ENCODE measurements around the gene PODNL1. TPM values are rescaled to one million over a fixed set of nuclear protein-coding genes. Genes with fewer than 3 reads are reported as not detected.

PODNL1 gene
- polyA plus RNA-seq, 1 donor (not counting 4 experiments of a cell fraction or from before 2014, with no cell fraction given), result 1.0 TPM

GRCh38 chr19:13965926-13966683 is 27.9 kb upstream of the PODNL1 start:
- FAIRE-seq, result no peak
- peaks cover 7 to 14% of the 10 kb centered on the region in 2 experiments for H3K36me3 ChIP-seq (ENCODE audit: control insufficient read depth in 2 of 2, extremely low read depth in 1 of 2, insufficient read depth in 2 of 2, low read length in 2 of 2)
- dilution Hi-C loops (cut with MboI; ENCODE audit: extremely low pct_ligation_motif_present, low sequenced_read_pairs), result no loop called here
- H3K27me3 ChIP-seq (ENCODE audit: control insufficient read depth, extremely low read depth, insufficient read depth, low read length), result no peaks in the 10 kb centered on the region
- no peaks in the 10 kb centered on the region for H3K9me3 ChIP-seq (ENCODE audit: control insufficient read depth, low read depth, low read length)
- H3K9me1 ChIP-seq (ENCODE audit: control insufficient read depth, extremely low read depth, insufficient read depth, low read length), result no peaks in the 10 kb centered on the region
- H3K79me2 ChIP-seq (ENCODE audit: control insufficient read depth, insufficient read depth, low read length), result no peaks in the 10 kb centered on the region
- no peaks in the 10 kb centered on the region for H3K4me1 ChIP-seq (ENCODE audit: control insufficient read depth, extremely low read depth, insufficient read depth, low read length)
- no peaks in the 10 kb centered on the region for H4K20me1 ChIP-seq (ENCODE audit: control insufficient read depth, extremely low read depth, insufficient read depth, low read length)
- no peak overlapping the region for H3K4me2 ChIP-seq (ENCODE audit: control insufficient read depth, extremely low read depth, insufficient read depth, low read depth, low read length)
- TF ChIP-seq, protein P1, sequence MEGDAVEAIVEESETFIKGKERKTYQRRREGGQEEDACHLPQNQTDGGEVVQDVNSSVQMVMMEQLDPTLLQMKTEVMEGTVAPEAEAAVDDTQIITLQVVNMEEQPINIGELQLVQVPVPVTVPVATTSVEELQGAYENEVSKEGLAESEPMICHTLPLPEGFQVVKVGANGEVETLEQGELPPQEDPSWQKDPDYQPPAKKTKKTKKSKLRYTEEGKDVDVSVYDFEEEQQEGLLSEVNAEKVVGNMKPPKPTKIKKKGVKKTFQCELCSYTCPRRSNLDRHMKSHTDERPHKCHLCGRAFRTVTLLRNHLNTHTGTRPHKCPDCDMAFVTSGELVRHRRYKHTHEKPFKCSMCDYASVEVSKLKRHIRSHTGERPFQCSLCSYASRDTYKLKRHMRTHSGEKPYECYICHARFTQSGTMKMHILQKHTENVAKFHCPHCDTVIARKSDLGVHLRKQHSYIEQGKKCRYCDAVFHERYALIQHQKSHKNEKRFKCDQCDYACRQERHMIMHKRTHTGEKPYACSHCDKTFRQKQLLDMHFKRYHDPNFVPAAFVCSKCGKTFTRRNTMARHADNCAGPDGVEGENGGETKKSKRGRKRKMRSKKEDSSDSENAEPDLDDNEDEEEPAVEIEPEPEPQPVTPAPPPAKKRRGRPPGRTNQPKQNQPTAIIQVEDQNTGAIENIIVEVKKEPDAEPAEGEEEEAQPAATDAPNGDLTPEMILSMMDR (optimal IDR thresholded peaks at IDR 0.05 in 1 of 3, IDR thresholded peaks at IDR 0.05 in 1 of 3, conservative IDR thresholded peaks at IDR 0.05 in 1 of 3; ENCODE audit: extremely low read depth in 1 of 3, insufficient read depth in 2 of 3, low read length in 3 of 3), result no peak
- no peak for TF ChIP-seq EZH2 (IDR thresholded peaks at IDR 0.05; ENCODE audit: low read length)
- no peak for DNase-seq (ENCODE audit: low read depth, low spot score)
- H3K27ac ChIP-seq (ENCODE audit: control insufficient read depth, insufficient read depth, low read length), result no peak overlapping the region
- H3K4me3 ChIP-seq (ENCODE audit: control insufficient read depth in 2 of 3, extremely low read depth in 1 of 3, insufficient read depth in 2 of 3, low read depth in 1 of 3, low read length in 3 of 3), result no peak overlapping the region
- no peak overlapping the region for H2AFZ ChIP-seq (ENCODE audit: control insufficient read depth, low read length)
- H3K9ac ChIP-seq (ENCODE audit: control insufficient read depth, extremely low read depth, insufficient read depth, low read length), result no peak overlapping the region

DNA sequence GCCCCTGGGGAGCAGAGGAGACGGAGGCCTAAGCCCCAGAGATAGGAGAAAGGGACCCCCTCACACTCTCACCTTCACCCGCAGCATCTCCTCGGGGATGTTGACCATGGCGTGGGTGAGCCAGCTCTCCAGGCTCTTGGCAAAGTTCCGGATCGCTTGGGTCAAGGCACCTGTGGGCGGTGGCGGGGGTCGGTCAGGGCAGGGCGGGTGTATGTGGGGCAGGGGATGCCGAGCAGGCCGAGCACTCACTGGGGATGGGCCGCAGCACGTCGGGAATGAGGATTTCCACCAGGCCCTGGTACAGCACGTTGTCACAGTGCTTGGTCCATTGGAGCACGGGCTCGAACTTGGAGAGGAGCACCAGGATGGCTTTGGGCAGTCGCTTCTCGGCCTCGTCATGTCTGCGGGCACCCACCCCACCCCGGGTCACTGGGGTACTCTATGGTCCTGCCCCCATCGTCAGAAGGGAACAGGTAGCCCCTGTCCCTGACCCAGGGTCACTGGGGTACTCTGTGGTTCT is 27.2 kb upstream of the PODNL1 start:
- DNase-seq (ENCODE audit: low read depth, low spot score) (no peak), FAIRE-seq (no peak)
- no peak overlapping the region for H2AFZ ChIP-seq (ENCODE audit: control insufficient read depth, low read length)
- H3K9me3 ChIP-seq (ENCODE audit: control insufficient read depth, low read depth, low read length), result no peaks in the 10 kb centered on the region
- no peaks in the 10 kb centered on the region for H4K20me1 ChIP-seq (ENCODE audit: control insufficient read depth, extremely low read depth, insufficient read depth, low read length)
- peaks cover 10 to 18% of the 10 kb centered on the region in 2 experiments for H3K36me3 ChIP-seq (ENCODE audit: control insufficient read depth in 2 of 2, extremely low read depth in 1 of 2, insufficient read depth in 2 of 2, low read length in 2 of 2)
- TF ChIP-seq EZH2 (IDR thresholded peaks at IDR 0.05; ENCODE audit: low read length), result no peak
- TF ChIP-seq, protein P1 (optimal IDR thresholded peaks at IDR 0.05 in 1 of 3, IDR thresholded peaks at IDR 0.05 in 1 of 3, conservative IDR thresholded peaks at IDR 0.05 in 1 of 3; ENCODE audit: extremely low read depth in 1 of 3, insufficient read depth in 2 of 3, low read length in 3 of 3), result no peak
- H3K27ac ChIP-seq (ENCODE audit: control insufficient read depth, insufficient read depth, low read length), result no peak overlapping the region
- H3K27me3 ChIP-seq (ENCODE audit: control insufficient read depth, extremely low read depth, insufficient read depth, low read length), result no peaks in the 10 kb centered on the region
- no peaks in the 10 kb centered on the region for H3K79me2 ChIP-seq (ENCODE audit: control insufficient read depth, insufficient read depth, low read length)
- H3K9ac ChIP-seq (ENCODE audit: control insufficient read depth, extremely low read depth, insufficient read depth, low read length), result no peak overlapping the region
- dilution Hi-C loops (cut with MboI; ENCODE audit: extremely low pct_ligation_motif_present, low sequenced_read_pairs), result no loop called here
- no peaks in the 10 kb centered on the region for H3K4me1 ChIP-seq (ENCODE audit: control insufficient read depth, extremely low read depth, insufficient read depth, low read length)
- H3K4me2 ChIP-seq (ENCODE audit: control insufficient read depth, extremely low read depth, insufficient read depth, low read depth, low read length), result no peak overlapping the region
- no peak overlapping the region for H3K4me3 ChIP-seq (ENCODE audit: control insufficient read depth in 2 of 3, extremely low read depth in 1 of 3, insufficient read depth in 2 of 3, low read depth in 1 of 3, low read length in 3 of 3)
- no peaks in the 10 kb centered on the region for H3K9me1 ChIP-seq (ENCODE audit: control insufficient read depth, extremely low read depth, insufficient read depth, low read length)

Data from keratinocyte (primary cell).